NCI-H774 (cell line): Measurements from ENCODE around the gene RMI2.
A peak's percentile ranks its signal among the peaks of the same experiment; 100 is the strongest.
"Not testable (repeated sequence)": the region's sequence is repeated elsewhere in the genome, so short reads cannot be mapped to it uniquely, and the experiment has no call there.

ENCODE experiments used
- DNase-seq: peaks from one replicate; lab custom pipeline; 2025; lab: John Stamatoyannopoulos, UW

RMI2 gene

GRCh38 chr16:11354733-11355574 is 9.7 kb downstream of the RMI2 start:
- DNase-seq = no peak

- DNase-seq = no peak
Observed at GRCh38 chr16:11355862-11356261, 10.6 kb downstream of the RMI2 start.

- DNase-seq = peak; percentile 7
Observed at GRCh38 chr16:11356573-11357331, 11.5 kb downstream of the RMI2 start.

GRCh38 chr16:11358531-11358930 is 13.3 kb downstream of the RMI2 start:
- DNase-seq = no peak

- no peak for DNase-seq
Observed at GRCh38 chr16:11359370-11359769, 14.1 kb downstream of the RMI2 start.

GRCh38 chr16:11360641-11361373 is 15.5 kb downstream of the RMI2 start:
- DNase-seq = no peak

- DNase-seq = no peak
Observed at GRCh38 chr16:11361701-11362451, 16.6 kb downstream of the RMI2 start.

- DNase-seq = no peak
Observed at GRCh38 chr16:11363927-11364258, 18.6 kb downstream of the RMI2 start.

- DNase-seq = no peak
Observed at GRCh38 chr16:11367483-11367906, 22.2 kb downstream of the RMI2 start.

- DNase-seq = no peak
Observed at GRCh38 chr16:11370084-11370931, 25.0 kb downstream of the RMI2 start.

- not testable (repeated sequence) for DNase-seq
Observed at GRCh38 chr16:11370932-11371279, 25.6 kb downstream of the RMI2 start.

GRCh38 chr16:11372073-11372828 is 27.0 kb downstream of the RMI2 start:
- DNase-seq = no peak

- DNase-seq = no peak
Observed at GRCh38 chr16:11372829-11373306, 27.6 kb downstream of the RMI2 start.

GRCh38 chr16:11374255-11374654 is 29.0 kb downstream of the RMI2 start:
- DNase-seq = no peak

GRCh38 chr16:11377154-11377553 is 31.9 kb downstream of the RMI2 start:
- DNase-seq = no peak

GRCh38 chr16:11378951-11379350 is 33.7 kb downstream of the RMI2 start:
- DNase-seq = not testable (repeated sequence)

GRCh38 chr16:11379420-11379819 is 34.2 kb downstream of the RMI2 start:
- DNase-seq = no peak

GRCh38 chr16:11380836-11381235 is 35.6 kb downstream of the RMI2 start:
- no peak for DNase-seq

GRCh38 chr16:11383481-11384183 is 38.4 kb downstream of the RMI2 start:
- no peak for DNase-seq
